Ishikawa (cell line): ENCODE data around the gene LAGE3.

Source experiments
- CREB1 ChIP-seq: IDR thresholded peaks from 2 replicates; pipeline ENCODE4 v1.6.1; 2012; ENCODE audit warnings: low read depth
- EGR1 ChIP-seq: IDR thresholded peaks from 2 replicates; pipeline ENCODE4 v1.6.1; 2012
- EP300 ChIP-seq: IDR thresholded peaks from 2 replicates; pipeline ENCODE4 v1.6.1; 2012; ENCODE audit warnings: borderline replicate concordance
- RAD21 ChIP-seq: IDR thresholded peaks from 2 replicates; pipeline ENCODE4 v1.6.1; 2012; ENCODE audit warnings: low read depth
- REST ChIP-seq: IDR thresholded peaks from 2 replicates; pipeline ENCODE4 v1.6.1; 2012; ENCODE audit warnings: low read depth, mild to moderate bottlenecking
- TCF12 ChIP-seq: IDR thresholded peaks from 2 replicates; pipeline ENCODE4 v1.6.1; 2012; ENCODE audit warnings: low read depth
- YY1 ChIP-seq: IDR thresholded peaks from 2 replicates; pipeline ENCODE4 v1.6.1; 2012; ENCODE audit warnings: low read depth
- TF ChIP-seq, protein P1 (sequence below): IDR thresholded peaks from 2 replicates; pipeline ENCODE4 v1.6.1; 2012

- TF ChIP-seq, protein P1, sequence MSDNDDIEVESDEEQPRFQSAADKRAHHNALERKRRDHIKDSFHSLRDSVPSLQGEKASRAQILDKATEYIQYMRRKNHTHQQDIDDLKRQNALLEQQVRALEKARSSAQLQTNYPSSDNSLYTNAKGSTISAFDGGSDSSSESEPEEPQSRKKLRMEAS, result no peak
- TF ChIP-seq CREB1 (no peak), REST (no peak), RAD21 (no peak), EP300 (no peak), YY1 (no peak), TCF12 (no peak), EGR1 (no peak)
These were observed 6.3 kb upstream of the LAGE3 start for GRCh38 chrX:154485150-154486051.
